GM06990 (cell line): ENCODE results near the gene CUL5.
"Not testable (repeated sequence)": the region's sequence is repeated elsewhere in the genome, so short reads cannot be mapped to it uniquely, and the experiment has no call there.

Experiments used
- DNase-seq: peaks from one replicate; pipeline ENCODE4 v3.0.0-alpha.2; 2011; ENCODE audit not compliant: insufficient read length; ENCODE audit errors: extremely low read depth
- H3K27me3 ChIP-seq: replicated peaks from 2 replicates; pipeline ENCODE4 v1.6.0; 2011; ENCODE audit warnings: low read length; ENCODE audit not compliant: control insufficient read depth, insufficient read depth
- H3K36me3 ChIP-seq: 2 replicates; pipeline ENCODE4 v1.5.1; 2011; ENCODE audit warnings: low read length; ENCODE audit not compliant: control insufficient read depth, insufficient read depth
- H3K4me3 ChIP-seq: replicated peaks from 2 replicates; pipeline ENCODE4 v1.5.1; 2011; ENCODE audit warnings: low read depth, mild to moderate bottlenecking, control low read depth, low read length
- TF ChIP-seq, protein P1 (sequence below): IDR thresholded peaks from 2 replicates; pipeline ENCODE4 v1.5.1; 2011; ENCODE audit warnings: low read length, control low read depth, mild to moderate bottlenecking, inconsistent platforms; ENCODE audit not compliant: insufficient read depth, poor library complexity, severe bottlenecking

CUL5 gene

DNA sequence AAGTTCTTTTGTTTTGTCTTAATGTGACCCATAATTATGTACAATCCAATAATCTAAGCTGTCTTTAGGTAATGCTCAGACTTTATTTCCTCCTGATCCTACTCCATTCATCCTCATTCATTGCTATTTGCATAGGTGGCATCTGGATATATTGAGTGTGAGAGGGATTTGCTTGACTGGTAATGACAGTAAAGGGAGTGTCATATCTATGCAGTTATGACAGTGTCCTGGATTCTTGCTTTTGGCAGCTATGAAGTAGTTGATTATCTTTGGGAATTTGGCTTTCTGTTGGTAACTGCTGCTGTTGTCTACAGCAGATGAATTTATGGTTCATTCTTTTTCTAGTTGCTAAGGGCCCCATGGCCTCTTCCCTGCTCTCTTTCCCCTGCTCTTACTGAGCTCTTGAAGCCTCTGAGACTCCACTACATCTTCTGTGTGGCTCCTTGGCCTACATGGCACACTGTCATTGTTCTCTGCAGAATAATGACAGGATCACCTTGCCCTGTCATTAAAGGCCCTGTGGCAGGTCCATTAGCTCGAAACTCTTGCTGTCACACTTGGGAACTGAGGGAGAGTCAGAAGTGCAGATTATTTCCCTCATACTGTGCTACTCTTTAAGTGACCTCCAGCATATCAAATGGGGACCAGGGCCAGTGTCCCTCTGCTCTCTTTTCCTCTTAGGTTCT is 92.5 kb downstream of the CUL5 start:
- TF ChIP-seq, protein P1, sequence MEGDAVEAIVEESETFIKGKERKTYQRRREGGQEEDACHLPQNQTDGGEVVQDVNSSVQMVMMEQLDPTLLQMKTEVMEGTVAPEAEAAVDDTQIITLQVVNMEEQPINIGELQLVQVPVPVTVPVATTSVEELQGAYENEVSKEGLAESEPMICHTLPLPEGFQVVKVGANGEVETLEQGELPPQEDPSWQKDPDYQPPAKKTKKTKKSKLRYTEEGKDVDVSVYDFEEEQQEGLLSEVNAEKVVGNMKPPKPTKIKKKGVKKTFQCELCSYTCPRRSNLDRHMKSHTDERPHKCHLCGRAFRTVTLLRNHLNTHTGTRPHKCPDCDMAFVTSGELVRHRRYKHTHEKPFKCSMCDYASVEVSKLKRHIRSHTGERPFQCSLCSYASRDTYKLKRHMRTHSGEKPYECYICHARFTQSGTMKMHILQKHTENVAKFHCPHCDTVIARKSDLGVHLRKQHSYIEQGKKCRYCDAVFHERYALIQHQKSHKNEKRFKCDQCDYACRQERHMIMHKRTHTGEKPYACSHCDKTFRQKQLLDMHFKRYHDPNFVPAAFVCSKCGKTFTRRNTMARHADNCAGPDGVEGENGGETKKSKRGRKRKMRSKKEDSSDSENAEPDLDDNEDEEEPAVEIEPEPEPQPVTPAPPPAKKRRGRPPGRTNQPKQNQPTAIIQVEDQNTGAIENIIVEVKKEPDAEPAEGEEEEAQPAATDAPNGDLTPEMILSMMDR = no peak
- DNase-seq = no peak
- Histone ChIP-seq H3K27me3 (no peaks in the 10 kb centered on the region), H3K36me3 (peaks cover 5% of the 10 kb centered on the region), H3K4me3 (no peak overlapping the region)

DNA sequence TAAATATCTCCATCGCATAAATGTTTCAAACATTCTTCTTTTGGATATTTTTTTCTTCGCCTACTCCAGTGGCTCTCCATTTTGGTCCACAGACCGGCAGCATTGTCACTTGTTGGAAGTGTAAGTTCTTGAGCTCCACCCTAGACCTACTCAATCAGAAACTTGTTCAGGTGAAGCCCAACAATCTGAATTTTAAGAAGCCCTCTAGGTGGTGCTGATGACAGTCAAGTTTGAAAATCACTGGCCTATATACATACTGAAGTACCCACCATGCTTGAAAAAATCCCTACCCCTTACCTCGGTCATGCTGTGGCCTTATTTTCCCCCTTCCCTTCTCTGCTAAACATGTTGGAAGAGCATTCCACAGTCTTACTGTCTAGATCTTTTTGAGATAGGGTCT is 102.4 kb downstream of the CUL5 start:
- TF ChIP-seq, protein P1 = peak; percentile 17
- Histone ChIP-seq H3K27me3 (no peaks in the 10 kb centered on the region), H3K36me3 (no peaks in the 10 kb centered on the region), H3K4me3 (no peak overlapping the region)
- DNase-seq = no peak

DNA sequence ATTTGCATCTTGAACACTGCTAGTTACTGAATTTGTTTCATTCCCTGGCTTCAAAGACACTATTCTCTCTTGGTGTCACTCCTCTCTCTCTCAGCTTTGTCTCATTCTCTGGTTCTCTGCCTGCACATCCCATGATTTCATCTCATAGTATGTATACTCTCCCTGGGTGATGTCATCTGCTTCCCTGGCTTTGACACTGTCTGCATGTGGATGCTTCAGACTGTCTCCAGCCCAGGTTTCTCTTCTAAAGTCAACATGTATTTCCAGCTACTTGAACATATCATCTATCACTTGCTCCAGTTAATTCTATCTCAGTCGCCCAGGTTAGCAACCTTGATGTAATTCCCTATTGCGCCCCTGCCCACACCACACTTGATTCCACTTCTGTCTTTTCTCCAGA is 103.4 kb downstream of the CUL5 start:
- DNase-seq = no peak
- Histone ChIP-seq H3K36me3 (no peaks in the 10 kb centered on the region), H3K4me3 (no peak overlapping the region), H3K27me3 (no peaks in the 10 kb centered on the region)
- TF ChIP-seq, protein P1 = no peak

DNA sequence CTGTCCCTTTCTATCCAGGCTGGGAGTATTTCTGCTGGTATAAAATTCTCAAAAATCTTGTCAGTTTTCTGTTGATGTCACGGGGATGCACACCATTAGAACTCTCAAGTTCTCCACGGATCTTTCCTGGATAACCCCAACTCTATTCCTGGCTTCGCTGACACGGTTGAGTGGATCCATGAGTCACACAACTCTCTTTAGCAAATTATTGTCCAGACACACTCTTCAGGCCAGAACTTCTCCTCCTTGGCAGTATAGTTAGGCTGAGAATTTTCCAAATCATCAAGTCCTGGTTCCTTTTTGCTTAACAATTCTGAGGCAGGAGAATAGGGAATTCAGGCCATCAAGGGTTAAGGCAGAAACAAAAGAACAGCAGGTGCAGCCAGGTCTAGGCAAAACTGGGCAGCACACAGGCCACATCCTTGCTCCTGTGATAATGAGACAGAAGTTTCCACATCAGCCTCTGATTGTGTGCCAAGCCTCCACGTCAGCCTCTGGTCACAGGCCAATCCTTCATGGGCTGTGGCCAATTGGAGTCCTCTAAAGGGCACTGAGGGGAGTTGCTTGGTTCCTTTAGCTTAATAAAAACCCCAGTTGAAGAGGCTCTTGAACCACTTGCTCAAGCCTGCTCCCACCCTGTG is 106.9 kb downstream of the CUL5 start:
- Histone ChIP-seq H3K36me3 (no peaks in the 10 kb centered on the region), H3K27me3 (no peaks in the 10 kb centered on the region), H3K4me3 (no peak overlapping the region)
- TF ChIP-seq, protein P1 = no peak
- DNase-seq = no peak

DNA sequence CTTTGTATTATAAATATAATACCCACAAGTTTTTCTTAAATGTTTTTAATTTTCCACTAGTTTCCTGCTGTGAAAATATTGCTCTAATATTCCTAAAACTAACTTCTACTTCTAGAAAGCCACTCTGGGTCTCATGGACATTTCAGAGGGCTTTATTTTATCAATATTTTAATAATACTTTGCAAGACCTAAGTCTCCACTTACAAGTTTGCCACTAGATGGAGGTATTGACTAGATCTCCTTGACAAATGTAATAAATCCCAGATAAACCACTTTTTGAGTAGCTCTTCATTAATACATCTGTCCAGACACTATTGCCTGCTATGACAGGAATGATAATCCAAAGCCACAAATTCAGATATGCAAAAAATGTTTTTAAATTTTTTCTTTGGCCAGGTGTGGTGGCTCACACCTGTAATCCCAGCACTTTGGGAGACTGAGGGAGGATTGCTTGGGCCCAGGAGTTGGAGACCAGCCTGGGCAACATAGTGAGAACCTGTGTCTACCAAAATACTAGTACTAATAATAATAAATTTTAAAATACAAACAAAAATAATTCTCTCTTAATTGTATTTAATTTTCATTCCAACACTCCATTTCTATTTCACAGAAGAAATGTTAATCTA is 109.2 kb downstream of the CUL5 start:
- TF ChIP-seq, protein P1 = peak; percentile 44
- H3K27me3 ChIP-seq = no peaks in the 10 kb centered on the region
- DNase-seq = peak; percentile 26
- no peaks in the 10 kb centered on the region for H3K36me3 ChIP-seq
- H3K4me3 ChIP-seq = no peak overlapping the region

DNA sequence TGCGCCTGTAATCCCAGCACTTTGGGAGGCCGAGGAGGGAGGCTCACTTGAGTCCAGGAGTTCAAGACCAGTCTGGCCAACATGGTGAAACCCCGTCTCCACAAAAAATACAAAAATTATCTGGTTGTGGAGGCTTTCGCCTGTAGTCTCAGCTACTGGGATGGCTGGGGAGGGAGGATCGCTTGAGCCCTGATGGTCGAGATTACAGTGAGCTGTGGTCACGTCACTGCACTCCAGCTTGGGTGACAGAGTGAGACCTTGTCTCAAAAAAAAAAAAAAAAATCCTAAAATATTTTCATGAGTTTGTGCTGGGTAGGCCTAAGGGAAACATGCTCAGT is 112.2 kb downstream of the CUL5 start:
- not testable (repeated sequence) for H3K36me3 ChIP-seq, H3K27me3 ChIP-seq, DNase-seq
- peak overlapping the region; percentile 86 for H3K4me3 ChIP-seq
